Stimulated activated effector memory CD8-positive, alpha-beta T cell treated with anti-CD3 and anti-CD28 coated beads, Interleukin-12 subunit alpha, Interleukin-12 subunit beta, amount 100 ng/mL, for 72 hours (primary cell): ENCODE results near the gene TNS1.

ENCODE experiments used
- ATAC-seq: fragments of 150-1000 bp; cut with Tn5 transposase; 2 replicates; pipeline ENCODE4 v1.10.0; 2021
- DNase-seq, 2 donors: peaks; one replicate each; pipeline ENCODE4 v3.0.0; 2021 to 2022; ENCODE audit warnings: low spot score in 2 of 2
- H3K27ac Mint-ChIP-seq: one replicate; pipeline ENCODE4 v1.8.0; 2022; ENCODE audit warnings: mild to moderate bottlenecking, mixed read lengths
- H3K36me3 Mint-ChIP-seq: one replicate; pipeline ENCODE4 v1.8.0; 2022; ENCODE audit warnings: mild to moderate bottlenecking, mixed read lengths
- H3K4me1 Mint-ChIP-seq: one replicate; pipeline ENCODE4 v1.8.0; 2022; ENCODE audit warnings: mixed read lengths
- H3K4me3 Mint-ChIP-seq: one replicate; pipeline ENCODE4 v1.8.0; 2022; ENCODE audit warnings: mild to moderate bottlenecking, mixed read lengths
- H3K9me3 Mint-ChIP-seq: one replicate; pipeline ENCODE4 v1.8.0; 2022; ENCODE audit warnings: mixed read lengths

Gene TNS1

GRCh38 chr2:217926801-217927200 lies 76.0 kb downstream of the TNS1 start:
- DNase-seq (no peak), ATAC-seq (no peak)
- Mint-ChIP-seq H3K36me3 (no peaks in the 10 kb centered on the region), H3K9me3 (no peaks in the 10 kb centered on the region), H3K27ac (no peak overlapping the region), H3K4me3 (no peak overlapping the region), H3K4me1 (peaks cover 7% of the 10 kb centered on the region)

GRCh38 chr2:217924346-217924901 lies 78.4 kb downstream of the TNS1 start:
- Mint-ChIP-seq H3K9me3 (no peaks in the 10 kb centered on the region), H3K27ac (no peak overlapping the region)

GRCh38 chr2:217923007-217923686 lies 79.6 kb downstream of the TNS1 start:
- ATAC-seq = no peak
- Mint-ChIP-seq H3K27ac (no peak overlapping the region), H3K4me3 (no peak overlapping the region), H3K9me3 (no peaks in the 10 kb centered on the region), H3K36me3 (no peaks in the 10 kb centered on the region), H3K4me1 (no peaks in the 10 kb centered on the region)
- no peak for DNase-seq

More at GRCh38 chr2:217924346-217924901, 78.4 kb downstream of the TNS1 start:
- DNase-seq (no peak), ATAC-seq (no peak)
- H3K4me3 Mint-ChIP-seq = no peak overlapping the region
- H3K36me3 Mint-ChIP-seq = no peaks in the 10 kb centered on the region
- no peaks in the 10 kb centered on the region for H3K4me1 Mint-ChIP-seq

GRCh38 chr2:217922101-217923006 lies 80.4 kb downstream of the TNS1 start:
- Mint-ChIP-seq H3K4me3 (no peak overlapping the region), H3K36me3 (no peaks in the 10 kb centered on the region), H3K9me3 (no peaks in the 10 kb centered on the region), H3K27ac (no peak overlapping the region), H3K4me1 (no peaks in the 10 kb centered on the region)
- no peak for DNase-seq
- no peak for ATAC-seq

- ATAC-seq = no peak
These were observed 81.8 kb downstream of the TNS1 start for GRCh38 chr2:217920879-217921603.

GRCh38 chr2:217919781-217920351 lies 82.9 kb downstream of the TNS1 start:
- Mint-ChIP-seq H3K4me1 (no peaks in the 10 kb centered on the region), H3K27ac (no peak overlapping the region), H3K4me3 (no peak overlapping the region), H3K9me3 (no peaks in the 10 kb centered on the region), H3K36me3 (no peaks in the 10 kb centered on the region)
- ATAC-seq = no peak
- DNase-seq = no peak

More at GRCh38 chr2:217920879-217921603, 81.8 kb downstream of the TNS1 start:
- H3K4me1 Mint-ChIP-seq = no peaks in the 10 kb centered on the region
- no peaks in the 10 kb centered on the region for H3K9me3 Mint-ChIP-seq
- H3K27ac Mint-ChIP-seq = no peak overlapping the region
- no peak overlapping the region for H3K4me3 Mint-ChIP-seq
- no peak for DNase-seq
- H3K36me3 Mint-ChIP-seq = no peaks in the 10 kb centered on the region

GRCh38 chr2:217919204-217919603 lies 83.6 kb downstream of the TNS1 start:
- Mint-ChIP-seq H3K36me3 (no peaks in the 10 kb centered on the region), H3K4me1 (no peaks in the 10 kb centered on the region), H3K9me3 (no peaks in the 10 kb centered on the region), H3K4me3 (no peak overlapping the region), H3K27ac (no peak overlapping the region)
- DNase-seq (no peak), ATAC-seq (no peak)

GRCh38 chr2:217918308-217919024 lies 84.3 kb downstream of the TNS1 start:
- DNase-seq = no peak
- no peaks in the 10 kb centered on the region for H3K36me3 Mint-ChIP-seq
- ATAC-seq = peak; percentile 8
- no peaks in the 10 kb centered on the region for H3K4me1 Mint-ChIP-seq
- H3K4me3 Mint-ChIP-seq = no peak overlapping the region
- H3K27ac Mint-ChIP-seq = no peak overlapping the region
- no peaks in the 10 kb centered on the region for H3K9me3 Mint-ChIP-seq

GRCh38 chr2:217916504-217917254 lies 86.1 kb downstream of the TNS1 start:
- ATAC-seq = no peak
- no peaks in the 10 kb centered on the region for H3K36me3 Mint-ChIP-seq
- H3K9me3 Mint-ChIP-seq = no peaks in the 10 kb centered on the region
- DNase-seq = no peak
- H3K4me1 Mint-ChIP-seq = no peaks in the 10 kb centered on the region
- no peak overlapping the region for H3K4me3 Mint-ChIP-seq
- H3K27ac Mint-ChIP-seq = no peak overlapping the region

GRCh38 chr2:217915706-217916105 lies 87.1 kb downstream of the TNS1 start:
- Mint-ChIP-seq H3K4me1 (no peaks in the 10 kb centered on the region), H3K36me3 (no peaks in the 10 kb centered on the region), H3K27ac (no peak overlapping the region), H3K4me3 (no peak overlapping the region), H3K9me3 (no peaks in the 10 kb centered on the region)
- ATAC-seq (no peak), DNase-seq (no peak)

- Mint-ChIP-seq H3K4me3 (no peak overlapping the region), H3K9me3 (no peaks in the 10 kb centered on the region), H3K36me3 (no peaks in the 10 kb centered on the region), H3K4me1 (no peaks in the 10 kb centered on the region), H3K27ac (no peak overlapping the region)
- no peak for DNase-seq
- ATAC-seq = no peak
These were observed 87.9 kb downstream of the TNS1 start for GRCh38 chr2:217914878-217915277.

- Mint-ChIP-seq H3K4me1 (no peaks in the 10 kb centered on the region), H3K36me3 (no peaks in the 10 kb centered on the region), H3K27ac (no peak overlapping the region), H3K4me3 (no peak overlapping the region), H3K9me3 (no peaks in the 10 kb centered on the region)
- ATAC-seq = no peak
- DNase-seq = no peak
These were observed 88.7 kb downstream of the TNS1 start for GRCh38 chr2:217914078-217914477.

GRCh38 chr2:217913436-217913835 lies 89.4 kb downstream of the TNS1 start:
- Mint-ChIP-seq H3K36me3 (no peaks in the 10 kb centered on the region), H3K27ac (no peak overlapping the region), H3K4me1 (no peaks in the 10 kb centered on the region), H3K9me3 (no peaks in the 10 kb centered on the region), H3K4me3 (no peak overlapping the region)
- DNase-seq (no peak), ATAC-seq (no peak)
